ENCODE results near the gene CRK.

Gene CRK

GRCh38 chr17:1491443-1492248, 35.6 kb upstream of the CRK start:
- FAIRE-seq (no peak), DNase-seq (ENCODE audit: insufficient read length, low spot score) (peak; percentile 82)
- no peak for TF ChIP-seq POLR2A (IDR thresholded peaks at IDR 0.05; ENCODE audit: low read depth, low read length)

GRCh38 chr17:1490643-1491442, 34.8 kb upstream of the CRK start:
- FAIRE-seq, result no peak

GRCh38 chr17:1488826-1489270, 32.8 kb upstream of the CRK start:
- DNase-seq (ENCODE audit: insufficient read length, low spot score), result no peak
- no peak for TF ChIP-seq POLR2A (IDR thresholded peaks at IDR 0.05; ENCODE audit: low read depth, low read length)
- FAIRE-seq, result no peak

More at GRCh38 chr17:1490643-1491442, 34.8 kb upstream of the CRK start:
- TF ChIP-seq POLR2A (IDR thresholded peaks at IDR 0.05; ENCODE audit: low read depth, low read length), result no peak; the same call in 1 of the 2 replicates
- peak; percentile 87 for DNase-seq (ENCODE audit: insufficient read length, low spot score)

- DNase-seq (ENCODE audit: insufficient read length, low spot score) (peak; percentile 79), FAIRE-seq (no peak)
- TF ChIP-seq POLR2A (IDR thresholded peaks at IDR 0.05; ENCODE audit: low read depth, low read length), result peak; percentile 39
These were observed 32.1 kb upstream of the CRK start for GRCh38 chr17:1487939-1488825.

- no peak for TF ChIP-seq POLR2A (IDR thresholded peaks at IDR 0.05; ENCODE audit: low read depth, low read length)
- FAIRE-seq (no peak), DNase-seq (ENCODE audit: insufficient read length, low spot score) (no peak)
These were observed 31.0 kb upstream of the CRK start for GRCh38 chr17:1486802-1487695.

GRCh38 chr17:1485423-1486376, 29.7 kb upstream of the CRK start:
- DNase-seq (ENCODE audit: insufficient read length, low spot score) (peak; percentile 77), FAIRE-seq (no peak)
- 0 out of 2 replicates have a peak, but pooled peaks have one; percentile 23 for TF ChIP-seq POLR2A (IDR thresholded peaks at IDR 0.05; ENCODE audit: low read depth, low read length)

GRCh38 chr17:1484676-1485422, 28.8 kb upstream of the CRK start:
- FAIRE-seq, result no peak
- peak; percentile 76 for DNase-seq (ENCODE audit: insufficient read length, low spot score)
- no peak for TF ChIP-seq POLR2A (IDR thresholded peaks at IDR 0.05; ENCODE audit: low read depth, low read length)

- TF ChIP-seq POLR2A (IDR thresholded peaks at IDR 0.05; ENCODE audit: low read depth, low read length), result no peak
- no peak for DNase-seq (ENCODE audit: insufficient read length, low spot score)
These were observed 28.1 kb upstream of the CRK start for GRCh38 chr17:1484060-1484535.

GRCh38 chr17:1482680-1483079, 26.6 kb upstream of the CRK start:
- DNase-seq (ENCODE audit: insufficient read length, low spot score) (no peak), FAIRE-seq (no peak)
- TF ChIP-seq POLR2A (IDR thresholded peaks at IDR 0.05; ENCODE audit: low read depth, low read length), result no peak

More at GRCh38 chr17:1484060-1484535, 28.1 kb upstream of the CRK start:
- no peak for FAIRE-seq

- no peak for TF ChIP-seq POLR2A (IDR thresholded peaks at IDR 0.05; ENCODE audit: low read depth, low read length)
- FAIRE-seq (no peak), DNase-seq (ENCODE audit: insufficient read length, low spot score) (no peak)
These were observed 25.7 kb upstream of the CRK start for GRCh38 chr17:1481736-1482135.
